AG10803 (cell line): Measurements from ENCODE around the gene MATN1.

Experiments
- DNase-seq: peaks from one replicate; pipeline ENCODE4 v3.0.0; 2010; ENCODE audit warnings: low read depth
- H3K4me3 ChIP-seq: 2 replicates; pipeline ENCODE4 v1.5.1; 2011; ENCODE audit warnings: mild to moderate bottlenecking, low read length, control low read depth
- CTCF ChIP-seq: conservative IDR thresholded peaks from 2 replicates; pipeline ENCODE4 v1.5.1; 2011; ENCODE audit warnings: mild to moderate bottlenecking, low read length, control low read depth, inconsistent platforms

The MATN1 gene

DNA sequence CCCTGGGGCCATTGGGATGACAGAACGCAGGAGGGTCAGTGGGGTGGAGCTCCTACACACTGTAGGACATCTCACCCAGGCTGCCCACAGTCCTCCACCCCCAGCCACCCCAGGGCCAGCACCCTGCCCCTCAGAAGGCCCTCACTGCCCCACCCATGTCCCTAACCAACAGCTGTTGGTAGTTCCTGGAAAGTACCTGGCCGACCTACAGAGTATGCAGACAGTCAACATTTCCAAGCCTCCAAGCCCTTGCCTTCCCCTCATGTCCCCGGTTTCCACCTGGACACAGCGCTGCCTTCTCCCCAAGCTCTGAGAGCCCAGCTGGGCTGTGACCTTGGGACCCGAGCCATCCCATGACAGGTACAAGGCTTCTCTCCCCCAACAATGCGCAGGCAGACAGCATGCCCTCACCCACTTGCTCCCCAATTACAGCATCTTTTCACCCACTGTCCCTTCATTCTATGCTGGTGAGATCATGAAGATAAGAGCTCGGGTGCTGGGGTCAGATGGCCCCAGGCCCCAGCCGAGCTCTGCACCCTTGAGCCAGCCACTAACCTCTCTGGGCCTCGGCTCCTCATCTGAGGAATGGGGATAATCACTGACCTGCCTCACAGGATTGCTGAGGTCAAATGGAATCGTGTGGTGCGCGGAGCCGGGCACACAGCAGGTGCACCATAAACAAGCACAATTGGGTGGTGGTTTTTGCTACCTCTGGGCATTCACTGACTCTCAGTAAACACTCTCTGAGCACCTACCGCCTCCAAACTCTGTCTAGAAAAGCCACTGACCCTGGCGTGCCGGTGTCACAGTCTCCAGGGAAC lies 23.0 kb upstream of the MATN1 start:
- H3K4me3 ChIP-seq = no peak overlapping the region
- no peak for DNase-seq
- no peak for TF ChIP-seq CTCF

DNA sequence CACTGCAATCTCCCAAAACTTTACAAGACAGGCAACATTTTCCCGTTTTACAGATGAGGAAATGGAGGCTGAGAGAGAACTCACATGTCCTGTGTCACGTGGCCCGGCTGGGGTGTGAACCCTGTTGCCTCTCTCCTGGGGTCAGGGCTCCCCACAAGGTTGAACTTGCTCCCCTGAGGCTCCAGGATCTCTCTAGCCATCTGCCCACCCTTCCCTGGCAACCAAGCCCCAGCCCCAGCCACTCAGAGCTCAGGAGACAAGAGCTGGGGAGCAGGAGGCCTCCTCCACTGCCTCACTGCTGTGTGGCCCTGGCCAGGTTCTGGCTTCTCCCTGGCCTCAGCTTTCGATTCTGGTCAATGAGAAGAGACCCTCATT lies 22.4 kb upstream of the MATN1 start:
- no peak for TF ChIP-seq CTCF
- no peak for DNase-seq
- H3K4me3 ChIP-seq = no peak overlapping the region

DNA sequence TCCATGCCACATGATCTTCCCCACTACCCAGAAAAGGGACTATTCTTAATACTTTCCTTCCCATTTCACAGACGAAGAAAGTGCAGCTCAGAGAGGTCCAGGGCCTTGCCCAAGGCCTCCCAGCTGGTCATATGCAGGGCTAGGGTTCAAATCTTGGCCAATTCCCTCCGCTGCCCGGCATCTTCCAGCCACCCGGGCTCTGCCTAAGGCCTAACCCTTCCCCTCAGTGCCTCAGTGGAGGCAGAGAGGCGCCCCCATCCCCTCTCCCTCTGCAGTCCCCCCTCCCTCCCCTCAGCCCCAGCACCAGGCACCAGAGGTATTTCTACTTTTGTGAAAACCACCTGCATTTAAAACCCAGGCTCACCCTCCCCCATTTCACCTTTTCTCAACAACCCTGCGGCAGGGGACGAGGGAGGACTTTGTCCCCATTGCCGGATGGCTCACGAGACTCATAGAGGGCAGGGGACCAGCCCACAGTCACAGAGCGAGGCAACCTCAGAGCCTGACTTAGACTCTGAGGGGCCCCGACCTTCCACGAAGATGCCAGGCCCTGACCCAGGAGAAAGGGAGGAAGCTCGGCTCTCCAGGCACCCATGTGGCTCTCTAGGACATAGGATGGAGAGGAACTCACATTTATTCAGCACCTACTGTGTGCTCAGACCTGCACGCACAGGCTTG lies 21.9 kb upstream of the MATN1 start:
- no peak for DNase-seq
- H3K4me3 ChIP-seq = no peak overlapping the region
- TF ChIP-seq CTCF = no peak

- TF ChIP-seq CTCF = no peak
- no peak overlapping the region for H3K4me3 ChIP-seq
- DNase-seq = peak; percentile 41
Measured at GRCh38 chr1:30744060-30744756, 20.8 kb upstream of the MATN1 start.

DNA sequence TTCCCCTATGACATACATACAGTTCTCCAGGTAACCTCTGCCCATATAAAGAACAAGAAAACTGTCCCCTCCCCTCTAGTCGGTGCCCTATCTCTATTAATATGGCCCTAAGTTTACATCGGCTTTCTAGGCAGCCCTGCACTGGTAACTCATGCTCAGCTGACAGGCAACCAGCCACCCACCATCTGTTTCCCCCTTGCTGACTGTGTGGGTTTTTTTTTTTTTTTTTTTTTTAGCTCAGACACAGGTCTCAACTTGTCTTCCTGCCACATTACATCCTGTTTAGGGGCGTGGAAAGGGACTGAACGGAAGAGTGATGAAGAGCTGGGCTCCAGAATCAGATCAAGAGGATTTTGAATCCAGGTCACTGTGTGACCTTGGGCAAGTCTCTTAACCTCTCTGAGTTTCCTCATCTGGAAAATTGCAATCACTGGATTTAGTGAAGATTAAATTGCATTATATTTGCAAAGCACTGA lies 20.2 kb upstream of the MATN1 start:
- H3K4me3 ChIP-seq = no peak overlapping the region
- no peak for TF ChIP-seq CTCF
- DNase-seq = no peak

- DNase-seq = no peak
- no peak for TF ChIP-seq CTCF
- H3K4me3 ChIP-seq = no peak overlapping the region
Measured at GRCh38 chr1:30742963-30743559, 19.7 kb upstream of the MATN1 start.
